Stomach (tissue), 9 donors: Measurements from ENCODE around the gene CFTR. TPM values are rescaled to one million over a fixed set of nuclear protein-coding genes. Genes with fewer than 3 reads are reported as not detected.
"Not testable (repeated sequence)": the region's sequence is repeated elsewhere in the genome, so short reads cannot be mapped to it uniquely, and the experiment has no call there.

Experiments
- DNase-seq, 2 donors: peaks; one replicate each; pipeline versions ENCODE4 v3.0.0 to v3.0.0-alpha.2; 2013 to 2019
- H3K27ac ChIP-seq, 5 donors: fragments of 200-600 bp in 4 of 5; sonication (generic) in 4 of 5; one replicate each; pipeline ENCODE4 v1.5.1; 2013 to 2019; ENCODE audit warnings: mild to moderate bottlenecking in 1 of 5, moderate library complexity in 1 of 5
- H3K27me3 ChIP-seq, 3 donors: fragments of 200-600 bp; sonication (generic); one replicate each; pipeline ENCODE4 v1.5.1; 2017 to 2019; ENCODE audit warnings: mixed run types in 1 of 3
- H3K36me3 ChIP-seq, 4 donors: fragments of 200-600 bp; sonication (generic); 1 replicate in 3 of 4; 2 replicates in 1 of 4; pipeline ENCODE4 v1.5.1; 2016 to 2019
- H3K4me1 ChIP-seq, 4 donors: fragments of 200-600 bp; sonication (generic); one replicate each; pipeline ENCODE4 v1.5.1; 2016 to 2019
- H3K4me3 ChIP-seq, 4 donors: fragments of 200-600 bp; sonication (generic) in 3 of 4; one replicate each; pipeline ENCODE4 v1.5.1; 2016 to 2019; ENCODE audit warnings: mild to moderate bottlenecking in 1 of 4
- H3K9me3 ChIP-seq, 4 donors: fragments of 200-600 bp; sonication (generic); one replicate each; pipeline ENCODE4 v1.5.1; 2016 to 2019
- EP300 ChIP-seq: sonication (generic); formaldehyde crosslinking; IDR thresholded peaks from one replicate; pipeline ENCODE4 v1.6.1; 2017; ENCODE audit warnings: antibody characterized with exemption
- POLR2A ChIP-seq, 4 donors: fragments of 450-650 bp; IDR thresholded peaks; one replicate each; pipeline ENCODE4 v1.6.1; 2016; ENCODE audit warnings: antibody characterized with exemption in 4 of 4, control low read depth in 2 of 4, mild to moderate bottlenecking in 1 of 4, moderate library complexity in 1 of 4
- POLR2AphosphoS5 ChIP-seq, 3 donors: sonication (generic); formaldehyde crosslinking; IDR thresholded peaks; one replicate each; pipeline ENCODE4 v1.6.1; 2016; ENCODE audit warnings: antibody characterized with exemption in 3 of 3
- WGBS, 5 donors: extraction: QIAGEN DNeasy Blood & Tissue Kit in 3 of 5; methylation state at CpG; one replicate each; pipeline versions ENCODE4 v1.1.5 to v1.1.7; 2013 to 2018; 5-methylcytosine and 5-hydroxymethylcytosine counted together
- intact Hi-C: fragments of 100-400 bp; cut with DNase I; formaldehyde crosslinking; loops from one replicate; pipeline ENCODE4 v1.15.1; 2023; ENCODE audit warnings: low total_unique reads
- polyA plus RNA-seq, 3 donors: library from polyadenylated mRNA; stranded (reverse); fragments of 200-250 nt; gene quantifications; one replicate each; pipeline ENCODE4 v1.2.3, GENCODE V29; 2013
- total RNA-seq, 5 donors: library from RNA; depleted of rRNA; stranded (reverse); fragments of >200 nt; gene quantifications; one replicate each; pipeline versions ENCODE4 v1.1.0 to v1.2.3, GENCODE V29; 2014 to 2016
- TF ChIP-seq, protein P1 (sequence below), 7 experiments: fragments of 450-650 bp in 4 of 7; fragments of 200-600 bp in 3 of 7; sonication (generic) in 3 of 7; IDR thresholded peaks; one replicate each; pipeline ENCODE4 v1.5.1; 2016 to 2019; ENCODE audit warnings: antibody characterized with exemption in 7 of 7, control low read depth in 2 of 7, mild to moderate bottlenecking in 1 of 7
- donor health status: healthy with polysubstance abuse.
- donor health status: Bipolar disorder and iron deficiency.
- donor health status: healthy.

The CFTR gene
- total and polyA plus RNA-seq, 8 donors, result under 0.01 to 130 (median 1.7) TPM; not detected in 1

DNA sequence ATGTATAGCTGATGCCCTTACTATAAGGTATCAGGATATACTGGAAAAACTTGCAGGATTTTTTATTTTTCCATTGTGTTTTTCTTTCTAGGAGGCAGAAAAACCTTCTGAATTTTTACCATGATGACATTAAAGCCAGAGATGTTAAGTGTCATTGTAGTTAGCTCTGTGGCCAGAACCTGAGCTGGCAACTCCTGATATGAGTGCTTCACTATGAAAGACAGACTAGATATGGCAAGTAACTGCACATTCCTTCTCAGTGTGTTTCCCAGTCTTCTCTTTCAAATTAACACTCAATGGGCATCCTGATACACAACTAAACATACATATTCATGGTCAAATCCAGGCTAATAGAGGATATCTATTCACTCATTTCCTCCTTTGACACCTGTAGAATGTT is 227.3 kb downstream of the CFTR start:
- no peaks in the 10 kb centered on the region for H3K4me1 ChIP-seq
- no peaks in the 10 kb centered on the region for H3K9me3 ChIP-seq
- TF ChIP-seq EP300, result no peak
- no peak for TF ChIP-seq POLR2AphosphoS5 (IDR thresholded peaks at IDR 0.05)
- TF ChIP-seq, protein P1, sequence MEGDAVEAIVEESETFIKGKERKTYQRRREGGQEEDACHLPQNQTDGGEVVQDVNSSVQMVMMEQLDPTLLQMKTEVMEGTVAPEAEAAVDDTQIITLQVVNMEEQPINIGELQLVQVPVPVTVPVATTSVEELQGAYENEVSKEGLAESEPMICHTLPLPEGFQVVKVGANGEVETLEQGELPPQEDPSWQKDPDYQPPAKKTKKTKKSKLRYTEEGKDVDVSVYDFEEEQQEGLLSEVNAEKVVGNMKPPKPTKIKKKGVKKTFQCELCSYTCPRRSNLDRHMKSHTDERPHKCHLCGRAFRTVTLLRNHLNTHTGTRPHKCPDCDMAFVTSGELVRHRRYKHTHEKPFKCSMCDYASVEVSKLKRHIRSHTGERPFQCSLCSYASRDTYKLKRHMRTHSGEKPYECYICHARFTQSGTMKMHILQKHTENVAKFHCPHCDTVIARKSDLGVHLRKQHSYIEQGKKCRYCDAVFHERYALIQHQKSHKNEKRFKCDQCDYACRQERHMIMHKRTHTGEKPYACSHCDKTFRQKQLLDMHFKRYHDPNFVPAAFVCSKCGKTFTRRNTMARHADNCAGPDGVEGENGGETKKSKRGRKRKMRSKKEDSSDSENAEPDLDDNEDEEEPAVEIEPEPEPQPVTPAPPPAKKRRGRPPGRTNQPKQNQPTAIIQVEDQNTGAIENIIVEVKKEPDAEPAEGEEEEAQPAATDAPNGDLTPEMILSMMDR (IDR thresholded peaks at IDR 0.05), result no peak
- TF ChIP-seq POLR2A (IDR thresholded peaks at IDR 0.05), result no peak
- no peaks in the 10 kb centered on the region for H3K27me3 ChIP-seq
- no peak overlapping the region for H3K27ac ChIP-seq
- H3K36me3 ChIP-seq, result no peaks in the 10 kb centered on the region
- H3K4me3 ChIP-seq, result no peak overlapping the region
- DNase-seq, result no peak
- intact Hi-C loops, result no loop called here

DNA sequence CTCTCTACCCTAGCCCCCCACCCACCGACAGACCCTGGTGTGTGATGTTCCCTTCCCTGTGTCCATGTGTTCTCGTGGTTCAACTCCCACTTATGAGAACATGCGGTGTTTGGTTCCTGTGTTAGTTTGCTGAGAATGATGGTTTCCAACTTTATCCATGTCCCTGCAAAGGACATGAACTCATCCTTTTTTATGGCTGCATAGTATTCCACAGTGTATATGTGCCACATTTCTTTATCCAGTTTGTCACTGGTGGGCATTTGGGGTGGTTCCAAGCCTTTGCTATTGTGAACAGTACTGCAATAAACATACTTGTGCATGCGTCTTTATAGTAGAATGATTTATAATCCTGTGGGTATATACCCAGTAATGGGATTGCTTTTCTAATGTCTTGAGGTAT is 228.3 kb downstream of the CFTR start:
- H3K27me3 ChIP-seq, DNase-seq, H3K36me3 ChIP-seq, H3K9me3 ChIP-seq, H3K27ac ChIP-seq, H3K4me3 ChIP-seq, intact Hi-C loops, H3K4me1 ChIP-seq: not testable (repeated sequence)
- WGBS, 5 donors, result 71 to 98% (median 97%) methylated on average over 4 of the region's 4 CpGs

DNA sequence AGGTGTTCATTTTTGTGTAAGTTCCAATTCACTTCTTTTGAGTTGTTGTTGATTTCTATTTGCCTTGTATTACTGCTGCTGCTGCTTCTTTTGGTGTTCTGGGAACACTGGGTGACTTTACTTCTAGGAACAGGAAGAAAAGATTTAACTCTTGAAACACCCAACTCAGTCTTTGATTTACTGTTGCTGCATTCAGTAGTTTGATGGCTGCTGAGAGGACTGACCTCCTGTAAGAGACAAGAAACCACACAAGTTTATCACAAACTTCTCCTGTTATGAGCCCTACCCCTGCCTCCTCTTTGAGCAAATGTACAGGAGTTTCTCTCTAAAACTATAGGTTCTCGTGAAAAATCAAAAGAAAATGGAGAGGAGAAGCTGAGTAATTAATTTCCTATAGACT is 231.7 kb downstream of the CFTR start:
- H3K4me3 ChIP-seq, result no peak overlapping the region
- no peak for DNase-seq
- TF ChIP-seq EP300, result no peak
- TF ChIP-seq, protein P1 (IDR thresholded peaks at IDR 0.05), result no peak
- no peak for TF ChIP-seq POLR2A (IDR thresholded peaks at IDR 0.05)
- TF ChIP-seq POLR2AphosphoS5 (IDR thresholded peaks at IDR 0.05), result no peak
- H3K27ac ChIP-seq, result no peak overlapping the region
- peaks cover 0 to 4% (median 2%) of the 10 kb centered on the region in 4 donors for H3K4me1 ChIP-seq
- H3K9me3 ChIP-seq, result no peaks in the 10 kb centered on the region
- no peaks in the 10 kb centered on the region for H3K27me3 ChIP-seq
- WGBS, 5 donors, result 78 to 89% (median 86%) methylated on average over 1 of the region's 1 CpG
- H3K36me3 ChIP-seq, result no peaks in the 10 kb centered on the region
- intact Hi-C loops, result no loop called here

DNA sequence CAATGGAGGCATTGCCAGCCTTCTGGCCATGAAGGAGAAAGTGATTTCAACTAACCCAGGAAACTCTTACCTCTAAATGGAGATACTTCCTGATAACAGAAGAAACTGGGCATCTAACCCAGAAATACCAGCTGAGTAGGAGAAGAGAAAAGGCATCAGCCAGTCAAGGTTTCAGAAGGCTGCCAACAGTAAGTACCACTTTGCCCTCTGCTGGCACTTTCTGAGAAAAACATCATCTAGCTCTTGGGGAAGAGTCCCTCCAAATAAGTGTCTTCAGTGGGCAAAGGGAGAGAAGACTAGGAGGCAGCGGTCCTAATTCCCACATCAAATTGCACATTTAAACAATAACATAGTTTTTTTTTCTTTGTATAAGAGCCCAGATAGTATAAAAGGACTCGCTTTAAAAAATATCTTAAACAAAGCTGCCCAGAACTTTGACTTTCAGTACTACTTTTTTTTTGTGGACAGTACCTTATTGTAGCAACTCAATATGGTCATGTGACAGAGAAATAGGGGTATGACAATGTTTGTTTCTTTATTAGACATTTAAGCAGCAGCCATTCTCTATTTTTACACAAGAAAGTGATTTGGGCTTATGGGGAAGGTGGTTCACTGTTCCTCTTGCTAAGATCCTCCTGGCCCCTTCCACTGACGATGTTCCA is 236.1 kb downstream of the CFTR start:
- 37 to 56% (median 48%) methylated on average over 3 of the region's 3 CpGs for WGBS, 5 donors
- H3K4me3 ChIP-seq, result no peak overlapping the region
- TF ChIP-seq, protein P1 (IDR thresholded peaks at IDR 0.05), result peak in 4 of 7 experiments; percentile 24 to 42 (median 36)
- peak in 1 of 3 donors; percentile 13 for TF ChIP-seq POLR2AphosphoS5 (IDR thresholded peaks at IDR 0.05)
- no peak for TF ChIP-seq EP300
- H3K27ac ChIP-seq, result no peak overlapping the region
- intact Hi-C loops, result no loop called here
- no peaks in the 10 kb centered on the region for H3K27me3 ChIP-seq
- H3K36me3 ChIP-seq, result peaks cover 0 to 10% (median 0%) of the 10 kb centered on the region in 4 donors
- H3K4me1 ChIP-seq, result peaks cover 0 to 7% (median 2%) of the 10 kb centered on the region in 4 donors
- peak in 1 of 2 donors; percentile 83 for DNase-seq
- H3K9me3 ChIP-seq, result no peaks in the 10 kb centered on the region

DNA sequence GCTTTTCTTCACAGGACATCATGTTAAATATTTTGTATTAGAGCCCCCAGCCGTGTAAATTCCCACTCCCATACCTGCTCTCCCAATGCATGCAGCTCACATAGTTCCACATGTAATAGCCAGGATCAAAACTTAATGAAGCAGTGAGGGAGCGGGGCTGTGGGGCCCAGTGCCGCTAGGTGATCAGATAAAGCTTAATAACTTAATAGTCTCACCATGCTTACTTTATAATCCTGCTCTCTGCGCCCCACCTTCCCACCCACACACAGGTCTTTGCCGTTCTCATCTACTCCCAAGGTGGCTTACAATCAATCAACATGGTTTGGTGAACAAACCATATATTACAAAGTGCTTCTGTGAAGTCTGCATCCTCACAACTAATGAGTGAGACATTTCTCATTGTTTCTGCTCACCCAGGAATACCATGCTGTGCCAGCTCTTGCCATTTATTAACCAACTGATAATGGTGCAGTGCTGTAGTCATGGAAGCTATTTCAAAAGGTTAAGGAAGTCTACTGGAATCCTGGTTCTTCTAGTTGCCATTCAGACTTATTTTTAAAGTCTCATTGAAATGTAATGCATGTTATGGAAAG is 237.0 kb downstream of the CFTR start:
- no peak overlapping the region for H3K4me3 ChIP-seq
- H3K36me3 ChIP-seq, result peaks cover 0 to 10% (median 0%) of the 10 kb centered on the region in 4 donors
- WGBS, 5 donors, result 29 to 59% (median 48%) methylated on average over 4 to 5 of the region's 5 CpGs
- H3K9me3 ChIP-seq, result no peaks in the 10 kb centered on the region
- intact Hi-C loops, result no loop called here
- H3K4me1 ChIP-seq, result peaks cover 0 to 7% (median 2%) of the 10 kb centered on the region in 4 donors
- TF ChIP-seq POLR2A (IDR thresholded peaks at IDR 0.05), result no peak
- peak in 1 of 3 donors; percentile 18 for TF ChIP-seq POLR2AphosphoS5 (IDR thresholded peaks at IDR 0.05)
- no peak for TF ChIP-seq EP300
- TF ChIP-seq, protein P1 (IDR thresholded peaks at IDR 0.05), result no peak
- peak; percentile 39 to 58 for DNase-seq
- H3K27me3 ChIP-seq, result no peaks in the 10 kb centered on the region
- H3K27ac ChIP-seq, result no peak overlapping the region
